ENCODE results near the gene CYFIP1.

DNA sequence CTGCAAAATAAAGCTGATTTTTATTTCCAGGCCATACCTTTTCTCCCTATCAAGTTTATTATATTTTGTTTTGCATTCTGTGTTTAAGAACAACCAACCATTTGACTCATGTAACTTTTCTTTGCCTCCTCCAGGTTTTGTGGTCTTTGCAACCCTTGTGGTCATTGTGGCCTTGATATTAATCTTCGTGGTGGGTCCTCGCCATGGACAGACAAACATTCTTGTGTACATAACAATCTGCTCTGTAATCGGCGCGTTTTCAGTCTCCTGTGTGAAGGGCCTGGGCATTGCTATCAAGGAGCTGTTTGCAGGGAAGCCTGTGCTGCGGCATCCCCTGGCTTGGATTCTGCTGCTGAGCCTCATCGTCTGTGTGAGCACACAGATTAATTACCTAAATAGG lies 114.1 kb downstream of the CYFIP1 start:
- no peak for TF ChIP-seq JUND (IDR thresholded peaks at IDR 0.05)
- TF ChIP-seq, protein P1, sequence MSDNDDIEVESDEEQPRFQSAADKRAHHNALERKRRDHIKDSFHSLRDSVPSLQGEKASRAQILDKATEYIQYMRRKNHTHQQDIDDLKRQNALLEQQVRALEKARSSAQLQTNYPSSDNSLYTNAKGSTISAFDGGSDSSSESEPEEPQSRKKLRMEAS (IDR thresholded peaks at IDR 0.05), result no peak

Data from HCT116 (cell line).